Upper lobe of left lung (tissue), 6 donors: Measurements from ENCODE around the gene FAM174C. TPM values are rescaled to one million over a fixed set of nuclear protein-coding genes. Genes with fewer than 3 reads are reported as not detected.
A peak's percentile ranks its signal among the peaks of the same experiment; 100 is the strongest.

Source experiments
- ATAC-seq, 2 donors: fragments of 200-7000 bp; cut with Tn5 transposase; one replicate each; pipeline ENCODE4 v1.9.1; 2022; ENCODE audit warnings: mild to moderate bottlenecking in 2 of 2, moderate library complexity in 2 of 2; ENCODE audit not compliant: low FRiP score in 2 of 2
- DNase-seq, 2 donors: peaks; one replicate each; pipeline ENCODE4 v3.0.0-alpha.2; 2019 to 2020
- H3K27ac ChIP-seq, 4 donors: fragments of 200-600 bp; sonication (generic); one replicate each; pipeline ENCODE4 v1.5.1; 2016 to 2019
- H3K27me3 ChIP-seq, 4 donors: fragments of 200-600 bp; sonication (generic); one replicate each; pipeline ENCODE4 v1.5.1; 2017 to 2019
- H3K36me3 ChIP-seq, 4 donors: fragments of 200-600 bp; sonication (generic); one replicate each; pipeline ENCODE4 v1.5.1; 2016 to 2019
- H3K4me1 ChIP-seq, 4 donors: fragments of 200-600 bp; sonication (generic); one replicate each; pipeline ENCODE4 v1.5.1; 2018 to 2019
- H3K4me3 ChIP-seq, 4 donors: fragments of 200-600 bp; sonication (generic); one replicate each; pipeline ENCODE4 v1.5.1; 2017 to 2019; ENCODE audit warnings: mild to moderate bottlenecking in 2 of 4, moderate library complexity in 1 of 4
- H3K9me3 ChIP-seq, 4 donors: fragments of 200-600 bp; sonication (generic); one replicate each; pipeline ENCODE4 v1.5.1; 2018 to 2019
- EP300 ChIP-seq, 4 donors: sonication (generic); formaldehyde crosslinking; IDR thresholded peaks; one replicate each; pipeline ENCODE4 v1.5.1; 2017; ENCODE audit warnings: antibody characterized with exemption in 4 of 4, control low read depth in 2 of 4
- POLR2A ChIP-seq, 4 donors: fragments of 450-650 bp; IDR thresholded peaks; one replicate each; pipeline ENCODE4 v1.5.1; 2016 to 2017; ENCODE audit warnings: antibody characterized with exemption in 4 of 4, mild to moderate bottlenecking in 2 of 4
- POLR2AphosphoS5 ChIP-seq, 2 donors: sonication (generic); formaldehyde crosslinking; IDR thresholded peaks; one replicate each; pipeline ENCODE4 v1.5.1; 2017; ENCODE audit warnings: antibody characterized with exemption in 2 of 2
- WGBS, 2 donors: methylation state at CpG; one replicate each; pipeline ENCODE4 v1.1.5; 2017 to 2018; 5-methylcytosine and 5-hydroxymethylcytosine counted together
- total RNA-seq, 6 donors: library from RNA; depleted of rRNA in 4 of 6; stranded (reverse); fragments of >200 nt in 4 of 6; gene quantifications; one replicate each; pipeline versions ENCODE4 v1.1.0 to v1.2.1, GENCODE V29; 2016 to 2021
- TF ChIP-seq, protein P1 (sequence below), 6 experiments: fragments of 450-650 bp in 4 of 6; fragments of 200-600 bp in 2 of 6; sonication (generic) in 2 of 6; IDR thresholded peaks; one replicate each; pipeline ENCODE4 v1.5.1; 2016 to 2019; ENCODE audit warnings: antibody characterized with exemption in 6 of 6
- donor health status: DM: no; HTN: no; CAD: no; lungs with moderate emphysema.
- donor health status: DM: no; HTN: yes; CAD: no; lungs with severe emphysema.

FAM174C gene
- total RNA-seq, 6 donors from 2014 or later, result 43.0 to 85.3 (median 59.6) TPM

DNA sequence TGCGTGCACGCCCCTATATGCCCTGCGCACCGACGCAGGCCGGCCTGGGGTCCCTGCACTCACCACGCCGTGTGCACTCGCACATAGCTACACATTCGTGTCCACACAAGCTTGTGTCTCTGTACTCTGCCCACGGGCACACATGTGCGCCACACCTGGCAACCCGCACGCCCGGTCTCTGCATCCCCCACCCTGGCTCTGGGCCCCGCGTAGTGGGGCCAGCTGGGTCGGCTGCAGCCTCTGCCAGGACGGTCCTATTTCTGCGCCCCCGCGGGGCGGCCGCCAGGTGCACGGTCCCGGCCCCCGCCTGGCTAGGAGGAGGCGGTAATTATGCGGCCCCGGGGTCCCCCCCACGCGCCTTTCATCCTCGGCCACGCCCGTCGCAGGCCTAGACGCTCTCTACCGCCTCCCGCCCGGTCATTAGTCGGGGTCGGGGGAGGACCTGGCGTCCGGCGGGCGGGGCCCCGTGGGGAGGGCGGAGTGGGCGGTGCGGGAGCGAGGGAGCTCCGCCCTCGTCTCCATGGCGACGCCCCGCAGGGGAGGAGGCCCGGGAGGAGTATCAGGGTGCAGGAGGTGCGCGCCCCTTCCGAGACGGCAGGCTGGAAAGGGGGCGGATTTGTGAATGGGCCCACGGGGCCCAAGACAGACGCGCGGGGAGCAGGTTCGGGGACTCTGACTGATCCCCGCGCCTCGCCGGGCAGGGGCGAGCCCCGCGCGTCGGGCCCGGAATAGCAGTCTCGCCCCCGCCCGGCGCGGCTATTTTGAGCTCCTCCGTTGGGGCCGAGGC, 9.0 kb upstream of the FAM174C start:
- peaks cover 4 to 13% (median 5%) of the 10 kb centered on the region in 4 donors for H3K36me3 ChIP-seq
- DNase-seq (peak; percentile 95 to 98), ATAC-seq (peak; percentile 76)
- no peaks in the 10 kb centered on the region for H3K27me3 ChIP-seq
- peaks cover 72 to 89% (median 80%) of the 10 kb centered on the region in 4 donors for H3K4me1 ChIP-seq
- H3K27ac ChIP-seq, result peak overlapping the region; percentile 85 to 100 (median 93)
- H3K4me3 ChIP-seq, result peak overlapping the region; percentile 47 to 66 (median 56)
- H3K9me3 ChIP-seq, result no peaks in the 10 kb centered on the region
- WGBS, 2 donors, result 4 to 10% methylated on average over 16 to 51 of the region's 84 CpGs
- TF ChIP-seq, protein P1, sequence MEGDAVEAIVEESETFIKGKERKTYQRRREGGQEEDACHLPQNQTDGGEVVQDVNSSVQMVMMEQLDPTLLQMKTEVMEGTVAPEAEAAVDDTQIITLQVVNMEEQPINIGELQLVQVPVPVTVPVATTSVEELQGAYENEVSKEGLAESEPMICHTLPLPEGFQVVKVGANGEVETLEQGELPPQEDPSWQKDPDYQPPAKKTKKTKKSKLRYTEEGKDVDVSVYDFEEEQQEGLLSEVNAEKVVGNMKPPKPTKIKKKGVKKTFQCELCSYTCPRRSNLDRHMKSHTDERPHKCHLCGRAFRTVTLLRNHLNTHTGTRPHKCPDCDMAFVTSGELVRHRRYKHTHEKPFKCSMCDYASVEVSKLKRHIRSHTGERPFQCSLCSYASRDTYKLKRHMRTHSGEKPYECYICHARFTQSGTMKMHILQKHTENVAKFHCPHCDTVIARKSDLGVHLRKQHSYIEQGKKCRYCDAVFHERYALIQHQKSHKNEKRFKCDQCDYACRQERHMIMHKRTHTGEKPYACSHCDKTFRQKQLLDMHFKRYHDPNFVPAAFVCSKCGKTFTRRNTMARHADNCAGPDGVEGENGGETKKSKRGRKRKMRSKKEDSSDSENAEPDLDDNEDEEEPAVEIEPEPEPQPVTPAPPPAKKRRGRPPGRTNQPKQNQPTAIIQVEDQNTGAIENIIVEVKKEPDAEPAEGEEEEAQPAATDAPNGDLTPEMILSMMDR (IDR thresholded peaks at IDR 0.05), result peak in 2 of 6 experiments; percentile 37 to 40
- TF ChIP-seq EP300 (IDR thresholded peaks at IDR 0.05), result peak in 1 of 4 donors; percentile 29
- peak in 1 of 4 donors; percentile 32 for TF ChIP-seq POLR2A (IDR thresholded peaks at IDR 0.05)
- TF ChIP-seq POLR2AphosphoS5 (IDR thresholded peaks at IDR 0.05), result peak; percentile 49 to 65

DNA sequence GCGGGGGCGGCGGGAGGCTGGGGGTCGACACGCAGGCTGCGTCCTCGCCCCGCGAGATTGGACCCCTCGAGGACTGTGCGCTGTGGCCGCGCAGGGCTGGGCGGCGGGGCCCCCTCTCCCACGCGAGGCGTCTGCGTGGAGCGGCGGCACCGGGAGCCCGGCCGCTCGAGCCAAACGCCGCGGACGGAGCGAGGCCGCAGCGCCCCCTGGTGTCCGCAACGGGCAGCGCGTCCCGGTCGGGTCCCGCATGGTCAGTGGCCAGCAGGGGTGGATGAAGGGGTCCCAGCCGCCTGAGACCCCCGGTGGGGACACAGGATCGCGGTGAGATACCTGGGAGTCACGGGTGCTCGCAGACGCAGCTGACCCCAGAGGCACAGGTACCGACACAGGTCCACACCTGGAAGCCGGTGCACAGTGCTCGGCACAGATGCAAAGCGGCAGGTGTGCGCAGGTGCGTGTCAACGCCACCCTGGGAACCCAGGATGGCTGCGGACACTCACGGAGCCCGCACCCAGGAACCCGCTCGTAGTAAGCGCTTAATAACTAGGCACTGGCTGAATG, 8.3 kb upstream of the FAM174C start:
- peaks cover 72 to 89% (median 80%) of the 10 kb centered on the region in 4 donors for H3K4me1 ChIP-seq
- H3K4me3 ChIP-seq, result peak overlapping the region; percentile 47 to 66 (median 56)
- TF ChIP-seq POLR2A (IDR thresholded peaks at IDR 0.05) (no peak), EP300 (IDR thresholded peaks at IDR 0.05) (peak in 1 of 4 donors; percentile 36), POLR2AphosphoS5 (IDR thresholded peaks at IDR 0.05) (peak in 1 of 2 donors; percentile 34)
- TF ChIP-seq, protein P1 (IDR thresholded peaks at IDR 0.05), result peak; percentile 97 to 100 (median 100)
- H3K27ac ChIP-seq, result peak overlapping the region; percentile 85 to 100 (median 93)
- 0 to 1% methylated on average over 5 to 34 of the region's 59 CpGs for WGBS, 2 donors
- H3K27me3 ChIP-seq, result no peaks in the 10 kb centered on the region
- H3K9me3 ChIP-seq, result no peaks in the 10 kb centered on the region
- H3K36me3 ChIP-seq, result peaks cover 7 to 19% (median 12%) of the 10 kb centered on the region in 4 donors
- peak in 1 of 2 donors; percentile 66 for ATAC-seq
- peak; percentile 78 to 98 for DNase-seq

DNA sequence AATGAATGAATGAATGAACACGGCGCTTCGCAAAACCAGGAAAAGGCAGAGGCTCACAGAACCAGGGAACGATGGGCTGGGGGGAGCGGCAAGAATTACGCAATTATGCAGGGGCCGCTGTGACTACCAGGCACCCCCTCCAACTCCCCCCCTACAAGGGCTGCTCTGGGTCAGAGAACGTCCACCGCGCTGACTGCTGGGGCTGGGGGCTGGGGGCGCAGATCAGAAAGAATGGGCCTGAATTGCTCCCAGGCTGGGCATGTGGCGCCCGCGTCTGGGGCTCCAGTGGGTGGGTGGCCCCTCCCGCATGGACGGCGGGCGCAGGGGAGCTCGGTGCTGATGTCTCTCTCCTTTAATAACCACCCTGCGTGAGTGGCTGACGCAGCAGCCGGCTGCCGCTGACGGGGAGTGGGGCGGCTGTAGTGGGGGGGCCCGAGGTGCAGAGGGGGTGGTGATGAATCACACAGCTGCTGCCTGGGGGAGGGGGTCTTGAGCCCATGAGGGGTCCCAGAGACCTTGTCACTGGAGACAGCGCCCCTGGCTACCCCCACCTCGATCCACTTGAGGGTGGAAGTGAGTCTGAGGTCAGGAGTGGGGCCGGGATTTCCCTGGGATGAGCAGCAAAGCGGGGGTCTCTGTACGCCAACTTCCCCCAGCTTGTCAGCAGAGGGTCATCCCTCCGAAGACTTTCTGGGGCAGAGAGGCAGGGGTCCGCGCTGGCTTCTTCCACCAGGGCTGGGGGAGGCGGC, 7.7 kb upstream of the FAM174C start:
- no peaks in the 10 kb centered on the region for H3K9me3 ChIP-seq
- H3K27ac ChIP-seq, result peak overlapping the region in 2 of 4 donors; percentile 55 to 100
- WGBS, 2 donors, result 18 to 40% methylated on average over 9 to 24 of the region's 35 CpGs
- H3K27me3 ChIP-seq, result no peaks in the 10 kb centered on the region
- H3K4me3 ChIP-seq, result peak overlapping the region in 2 of 4 donors; percentile 51 to 60
- TF ChIP-seq POLR2A (IDR thresholded peaks at IDR 0.05), result no peak
- no peak for TF ChIP-seq POLR2AphosphoS5 (IDR thresholded peaks at IDR 0.05)
- TF ChIP-seq, protein P1 (IDR thresholded peaks at IDR 0.05), result no peak
- TF ChIP-seq EP300 (IDR thresholded peaks at IDR 0.05), result no peak
- H3K4me1 ChIP-seq, result peaks cover 72 to 89% (median 79%) of the 10 kb centered on the region in 4 donors
- peak in 1 of 2 donors; percentile 85 for DNase-seq
- no peak for ATAC-seq
- peaks cover 13 to 26% (median 18%) of the 10 kb centered on the region in 4 donors for H3K36me3 ChIP-seq

DNA sequence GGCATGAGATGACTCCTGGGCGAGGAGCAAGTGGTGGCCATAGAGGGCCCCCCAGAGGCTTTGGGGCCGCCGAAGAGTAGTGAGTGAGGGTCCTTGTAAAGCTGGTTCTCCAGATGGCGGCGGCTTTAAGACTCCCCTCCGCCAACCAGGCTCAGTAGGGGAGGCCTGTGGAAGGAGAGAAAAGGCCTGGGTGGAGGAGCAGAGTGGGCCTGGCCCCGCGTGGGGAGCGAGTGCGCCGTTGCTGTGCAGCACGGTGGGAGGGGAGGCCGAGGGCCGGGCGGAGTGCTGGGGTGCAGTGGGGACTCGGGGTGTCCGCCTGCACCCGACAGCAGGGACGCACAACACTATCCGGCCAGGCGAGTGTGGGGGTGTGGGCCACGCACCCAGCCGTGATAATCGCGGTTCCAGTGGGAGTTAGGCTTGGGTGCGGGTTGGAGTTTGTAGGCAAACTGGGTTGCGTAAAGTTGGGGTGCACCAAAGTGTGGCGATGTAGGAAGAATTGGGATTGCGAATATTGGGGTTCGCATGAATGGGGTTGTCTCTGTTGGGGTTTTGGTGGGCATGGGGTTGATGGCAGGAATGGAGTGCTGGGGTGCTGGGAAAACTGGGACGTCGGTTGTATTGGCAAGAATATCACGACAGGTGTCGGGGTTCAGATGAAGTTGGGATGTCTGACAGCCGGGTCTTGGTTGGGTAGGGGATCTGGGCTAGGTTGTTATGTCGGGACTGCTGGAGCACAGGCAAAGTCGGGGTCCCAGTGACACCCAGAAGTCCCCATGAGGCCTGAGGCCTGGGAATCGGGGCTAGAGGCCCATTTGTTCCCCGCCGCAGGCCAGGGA, 6.9 kb upstream of the FAM174C start:
- TF ChIP-seq POLR2A (IDR thresholded peaks at IDR 0.05) (no peak), POLR2AphosphoS5 (IDR thresholded peaks at IDR 0.05) (no peak), EP300 (IDR thresholded peaks at IDR 0.05) (no peak)
- TF ChIP-seq, protein P1 (IDR thresholded peaks at IDR 0.05), result no peak
- 54 to 59% methylated on average over 30 to 40 of the region's 40 CpGs for WGBS, 2 donors
- peak overlapping the region in 3 of 4 donors; percentile 65 to 89 (median 80) for H3K4me3 ChIP-seq
- peaks cover 73 to 89% (median 80%) of the 10 kb centered on the region in 4 donors for H3K4me1 ChIP-seq
- H3K27me3 ChIP-seq, result no peaks in the 10 kb centered on the region
- peak overlapping the region; percentile 55 to 100 (median 99) for H3K27ac ChIP-seq
- peaks cover 21 to 34% (median 26%) of the 10 kb centered on the region in 4 donors for H3K36me3 ChIP-seq
- DNase-seq (peak in 1 of 2 donors; percentile 87), ATAC-seq (no peak)
- H3K9me3 ChIP-seq, result no peaks in the 10 kb centered on the region
